GM13976 (cell line): ENCODE data around the gene PDIA6.

Source experiments
- DNase-seq: peaks from one replicate; pipeline ENCODE4 v3.0.0; 2012; ENCODE audit warnings: low spot score
- CTCF ChIP-seq: IDR thresholded peaks from 2 replicates; pipeline ENCODE4 v1.5.1; 2012; ENCODE audit warnings: borderline replicate concordance, mild to moderate bottlenecking; ENCODE audit not compliant: insufficient read depth; ENCODE audit errors: extremely low read depth, missing control alignments, control extremely low read depth
- in situ Hi-C: fragments of 300-500 bp; cut with MboI; formaldehyde crosslinking; loops from one replicate; pipeline ENCODE4 v1.12.0; 2022; ENCODE audit warnings: low sequenced_read_pairs, mixed read lengths, inconsistent platforms; ENCODE audit not compliant: unreplicated experiment

PDIA6 gene

GRCh38 chr2:10834068-10834655 lies 21.6 kb upstream of the PDIA6 start:
- in situ Hi-C loops, result loop anchor here (25.0 kb wide), 1 partner anchor 753 kb away; no protein-coding TSS in a partner anchor
- no peak for DNase-seq
- no peak for TF ChIP-seq CTCF

GRCh38 chr2:10833021-10833420 lies 20.4 kb upstream of the PDIA6 start:
- no peak for DNase-seq
- no peak for TF ChIP-seq CTCF
- in situ Hi-C loops, result loop anchor here (25.0 kb wide), 1 partner anchor 754 kb away; no protein-coding TSS in a partner anchor

GRCh38 chr2:10832203-10832936 lies 19.8 kb upstream of the PDIA6 start:
- DNase-seq, result peak; percentile 93

GRCh38 chr2:10831400-10831985 lies 18.9 kb upstream of the PDIA6 start:
- in situ Hi-C loops, result loop anchor here (25.0 kb wide), 1 partner anchor 756 kb away; no protein-coding TSS in a partner anchor
- DNase-seq, result no peak
- TF ChIP-seq CTCF, result no peak

More at GRCh38 chr2:10832203-10832936, 19.8 kb upstream of the PDIA6 start:
- in situ Hi-C loops, result loop anchor here (25.0 kb wide), 1 partner anchor 755 kb away; no protein-coding TSS in a partner anchor
- peak; percentile 99 for TF ChIP-seq CTCF

GRCh38 chr2:10830641-10831399 lies 18.2 kb upstream of the PDIA6 start:
- no peak for DNase-seq
- in situ Hi-C loops, result loop anchor here (25.0 kb wide), 1 partner anchor 756 kb away; no protein-coding TSS in a partner anchor
- TF ChIP-seq CTCF, result no peak

- in situ Hi-C loops, result loop anchor here (25.0 kb wide), 1 partner anchor 757 kb away; no protein-coding TSS in a partner anchor
- TF ChIP-seq CTCF, result no peak
- no peak for DNase-seq
Observed at GRCh38 chr2:10830203-10830602, 17.6 kb upstream of the PDIA6 start.
